GM19372 (cell line): ENCODE results near the gene ANKRD55.
"Not testable (repeated sequence)": the region's sequence is repeated elsewhere in the genome, so short reads cannot be mapped to it uniquely, and the experiment has no call there.

Source experiments
- ATAC-seq: cut with Tn5 transposase; IDR thresholded peaks from one replicate; pipeline ENCODE4 v1.9.1; 2021; ENCODE audit warnings: mild to moderate bottlenecking, low read depth, moderate library complexity; ENCODE audit not compliant: unreplicated experiment

The ANKRD55 gene

DNA sequence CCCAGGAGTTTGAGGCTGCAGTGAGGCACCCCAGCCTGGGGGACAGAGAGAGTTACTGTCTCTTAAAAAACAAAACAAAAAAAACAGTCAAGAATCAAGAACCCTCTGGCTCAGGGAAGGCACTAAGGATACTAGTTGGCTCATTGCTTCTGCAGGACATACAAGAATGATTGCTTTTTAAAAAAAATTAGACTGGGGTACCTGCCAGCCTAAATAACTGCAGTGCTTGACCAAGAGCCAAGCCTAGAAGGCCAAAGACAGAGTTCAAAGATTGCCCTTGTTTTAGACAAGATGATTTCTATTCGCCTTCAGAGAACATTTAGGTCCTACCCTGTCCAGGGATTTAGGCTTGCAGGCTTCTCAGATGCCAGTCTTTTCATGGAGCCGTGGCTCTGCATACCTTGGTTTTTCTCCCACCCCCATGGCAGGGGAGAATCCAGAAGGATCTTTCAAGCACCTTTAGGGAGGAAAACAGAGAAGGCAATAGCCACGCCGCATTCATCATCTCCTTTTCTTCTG, 144.6 kb downstream of the ANKRD55 start:
- ATAC-seq: no peak

DNA sequence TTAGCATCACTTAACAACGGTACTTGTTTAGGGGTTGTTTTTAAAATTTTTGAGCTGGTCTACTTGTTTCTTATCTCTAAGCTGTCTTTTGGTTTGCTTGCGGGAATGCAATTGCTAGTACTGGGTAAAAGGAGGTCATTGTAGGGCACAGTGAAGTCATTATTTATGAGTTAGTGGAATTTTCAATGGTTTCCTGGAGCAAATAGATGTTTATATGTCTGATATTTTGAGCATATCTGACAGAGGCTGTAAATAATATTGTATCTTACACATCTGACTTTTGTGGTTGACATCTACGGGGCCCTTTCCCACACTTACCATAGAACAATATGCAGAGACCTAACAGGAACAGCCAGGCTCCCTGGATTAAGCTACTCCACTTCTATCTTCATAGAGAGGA, 147.9 kb downstream of the ANKRD55 start:
- ATAC-seq: no peak

DNA sequence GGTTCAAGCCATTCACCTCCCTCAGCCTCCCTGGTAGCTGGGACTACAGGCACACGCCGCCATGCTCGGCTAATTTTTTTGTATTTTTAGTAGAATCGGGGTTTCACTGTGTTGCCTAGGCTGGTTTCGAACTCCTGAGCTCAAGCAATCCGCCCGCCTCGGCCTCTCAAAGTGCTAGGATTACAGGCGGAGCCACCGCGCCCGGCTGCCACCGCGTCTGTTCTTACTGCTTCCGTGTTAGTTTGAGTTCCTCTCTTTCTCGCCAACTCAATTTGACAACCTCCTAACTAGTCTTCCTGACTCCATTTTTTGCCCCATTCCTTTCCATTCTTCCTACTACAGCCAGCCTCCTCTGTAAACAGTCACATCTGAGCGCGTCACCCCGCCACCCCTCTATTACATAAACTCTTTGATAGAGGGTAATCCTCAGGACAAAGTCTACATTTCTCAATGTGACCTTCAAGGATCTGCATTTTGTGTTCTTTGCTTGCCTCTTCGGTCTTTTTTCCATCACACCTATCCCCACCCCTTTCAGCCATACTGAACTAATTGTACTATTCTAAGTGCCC, 149.8 kb downstream of the ANKRD55 start:
- no peak for ATAC-seq

DNA sequence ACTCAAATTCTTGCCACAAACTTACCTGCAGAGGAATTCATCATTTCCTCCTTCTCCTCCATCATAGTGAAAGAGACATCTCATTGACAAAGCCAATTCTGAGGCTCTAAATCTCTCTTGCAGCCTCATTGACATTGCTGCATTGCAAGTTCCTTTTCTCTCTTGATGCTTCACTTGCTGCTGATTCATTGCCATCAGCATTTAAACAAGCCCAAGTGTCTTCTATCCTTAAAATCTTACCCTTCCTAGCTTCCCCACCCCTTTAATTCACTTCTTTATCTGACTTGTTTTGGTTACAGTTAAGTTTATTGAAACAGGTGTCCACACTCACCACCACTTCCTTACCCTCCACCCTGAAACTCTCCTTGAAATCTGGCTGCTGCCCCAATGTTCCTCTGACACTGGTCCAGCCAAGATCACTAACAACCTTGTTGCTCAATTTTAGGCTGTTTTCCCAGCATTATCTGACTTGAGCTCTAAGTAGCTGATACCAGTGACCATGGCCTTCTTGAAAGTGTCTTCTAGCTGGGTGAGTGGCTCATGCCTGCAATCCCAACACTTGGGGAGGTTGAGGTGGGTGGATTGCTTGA, 152.0 kb downstream of the ANKRD55 start:
- peak; percentile 44 for ATAC-seq

DNA sequence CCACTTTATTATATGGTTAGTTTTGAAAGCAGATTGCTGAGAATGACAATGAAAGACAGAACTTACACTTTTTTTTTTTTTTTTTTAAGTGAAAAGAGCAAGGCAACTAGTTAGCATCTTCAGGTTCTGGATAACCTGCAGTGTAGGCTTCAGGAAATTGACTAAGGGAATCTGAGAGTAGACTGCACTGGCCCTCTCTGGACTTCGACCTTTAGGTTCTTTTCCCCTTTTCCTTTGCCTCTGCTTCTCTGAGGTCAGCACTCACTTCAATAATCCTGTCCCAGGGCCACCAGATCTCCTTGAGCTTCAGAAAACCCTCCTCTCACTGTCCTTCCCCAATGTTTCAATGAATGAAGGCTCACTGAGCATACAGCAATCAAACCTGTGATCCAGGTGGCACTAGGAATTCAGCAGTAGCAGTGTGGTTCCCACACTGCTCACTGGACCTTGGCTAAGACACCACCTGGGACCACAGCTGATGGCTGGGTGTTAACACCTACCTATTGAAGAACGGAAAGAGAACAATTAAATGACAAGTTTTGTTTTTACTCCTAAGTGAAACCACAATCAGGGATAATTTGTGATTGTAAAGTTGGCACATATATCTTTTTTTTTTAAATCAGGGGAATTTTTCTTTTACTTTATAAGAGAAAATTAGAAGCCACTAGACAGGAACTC, 152.6 kb downstream of the ANKRD55 start:
- peak; percentile 59 for ATAC-seq

DNA sequence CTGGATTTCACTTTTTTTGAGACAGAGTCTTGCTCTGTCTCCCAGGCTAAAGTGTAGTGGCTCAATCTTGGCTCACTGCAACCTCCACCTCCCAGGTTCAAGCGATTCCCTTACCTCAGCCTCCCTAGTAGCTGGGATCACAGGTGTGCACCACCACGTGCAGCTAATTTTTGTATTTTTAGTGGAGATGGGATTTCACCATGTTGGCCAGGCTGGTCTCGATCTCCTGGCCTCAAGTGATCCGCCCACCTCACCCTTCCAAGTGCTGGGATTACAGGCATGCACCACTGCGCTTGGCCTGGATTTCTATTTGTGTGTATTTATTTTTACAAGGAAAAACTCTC, 154.0 kb downstream of the ANKRD55 start:
- not testable (repeated sequence) for ATAC-seq

DNA sequence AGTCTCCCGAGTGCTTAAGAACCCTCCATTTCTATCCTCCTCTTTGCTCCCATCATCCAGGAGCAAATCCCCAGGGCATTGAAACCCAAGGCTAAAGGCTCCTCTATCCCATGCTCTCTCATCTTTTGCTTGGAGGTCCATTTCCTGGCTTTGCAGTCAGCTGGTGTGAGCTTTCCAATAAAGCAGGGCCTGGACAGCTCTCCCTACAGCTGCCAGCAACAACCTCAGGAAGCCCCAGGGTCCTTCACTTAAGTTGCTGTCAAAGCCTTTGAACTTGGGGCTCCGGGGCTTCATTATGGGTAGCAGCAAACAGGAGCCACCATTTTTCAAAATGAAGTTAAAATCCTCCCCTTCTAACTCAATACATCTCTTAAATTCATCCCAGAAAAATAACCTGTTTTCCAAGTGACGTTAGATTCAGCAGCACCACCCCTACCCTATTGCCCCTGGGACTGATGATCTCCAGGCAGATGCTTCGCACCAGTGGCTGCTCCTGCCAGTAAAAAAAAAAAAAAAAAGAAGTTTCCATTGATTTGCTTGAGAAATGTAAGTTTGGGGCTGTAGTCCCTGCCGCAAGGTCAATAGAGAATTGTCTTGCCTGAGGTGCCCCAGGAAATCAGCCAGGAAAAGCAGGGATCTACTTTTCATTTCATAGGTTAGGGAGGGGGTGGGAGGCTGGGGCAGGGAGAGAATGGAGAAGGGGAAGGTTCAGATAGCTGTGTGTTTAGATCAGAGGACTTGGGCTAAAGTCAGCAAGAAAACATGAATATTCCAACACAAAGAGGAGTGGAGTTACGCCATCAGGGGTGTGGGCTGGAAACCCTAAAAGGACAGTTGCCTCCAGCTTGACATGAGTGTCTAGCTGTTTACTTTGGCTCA, 154.6 kb downstream of the ANKRD55 start:
- no peak for ATAC-seq

DNA sequence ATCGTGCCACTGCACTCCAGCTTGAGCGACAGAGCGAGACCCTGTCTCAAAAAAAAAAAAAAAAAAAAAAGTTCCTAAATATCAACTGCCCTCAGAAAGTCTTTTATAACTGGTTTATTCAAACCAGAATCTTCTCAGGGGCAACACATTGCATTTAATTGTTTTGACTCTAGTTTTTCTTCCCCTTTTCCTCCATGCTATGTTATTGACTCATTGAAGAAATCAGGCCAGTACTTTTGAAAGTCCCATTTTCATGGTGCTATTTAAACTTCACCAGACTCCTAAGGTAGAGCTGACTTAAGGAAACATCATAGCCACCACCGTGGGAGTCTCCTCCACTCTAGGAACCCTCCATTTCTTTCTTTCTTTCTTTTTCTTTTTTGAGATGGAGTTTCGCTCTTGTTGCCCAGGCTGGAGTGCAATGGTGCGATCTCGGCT, 155.3 kb downstream of the ANKRD55 start:
- no peak for ATAC-seq

DNA sequence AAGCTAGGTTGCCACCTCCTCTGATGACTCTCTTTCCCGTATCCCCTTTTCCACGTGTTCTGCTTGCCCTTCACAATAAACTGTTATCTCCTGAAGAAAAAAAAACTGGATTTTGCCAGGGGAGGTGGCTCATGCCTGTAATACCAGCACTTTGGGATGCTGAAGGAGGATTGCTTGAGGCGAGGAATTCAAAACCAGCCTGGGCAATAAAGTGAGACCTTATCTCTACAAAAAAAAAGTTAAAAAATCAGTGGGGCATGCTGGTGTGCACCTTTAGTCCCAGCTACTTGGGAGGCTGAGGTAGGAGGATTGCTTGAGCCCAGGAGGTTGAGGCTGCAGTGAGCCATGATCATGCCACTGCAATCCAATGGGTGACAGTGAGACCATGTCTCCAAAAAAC, 156.6 kb downstream of the ANKRD55 start:
- no peak for ATAC-seq

DNA sequence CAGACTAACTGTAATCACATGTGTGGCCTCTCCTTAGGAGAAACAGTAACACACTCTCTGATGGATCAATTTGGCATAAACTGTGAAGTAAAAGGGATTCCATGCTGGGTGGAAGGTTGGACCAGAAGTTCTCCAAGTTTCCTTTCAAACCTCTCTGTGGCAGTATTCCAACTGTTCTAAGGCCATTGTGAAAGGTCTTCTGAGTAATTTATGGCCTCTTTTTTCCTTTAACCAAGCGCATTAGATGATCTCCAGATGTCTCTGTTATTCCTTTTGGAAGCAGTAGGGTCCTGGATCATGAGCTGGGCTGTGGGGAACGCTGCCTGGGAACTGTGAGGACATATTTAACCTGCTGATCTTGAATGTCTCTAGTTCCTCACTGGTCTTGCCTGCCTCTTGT, 157.8 kb downstream of the ANKRD55 start:
- ATAC-seq: no peak

DNA sequence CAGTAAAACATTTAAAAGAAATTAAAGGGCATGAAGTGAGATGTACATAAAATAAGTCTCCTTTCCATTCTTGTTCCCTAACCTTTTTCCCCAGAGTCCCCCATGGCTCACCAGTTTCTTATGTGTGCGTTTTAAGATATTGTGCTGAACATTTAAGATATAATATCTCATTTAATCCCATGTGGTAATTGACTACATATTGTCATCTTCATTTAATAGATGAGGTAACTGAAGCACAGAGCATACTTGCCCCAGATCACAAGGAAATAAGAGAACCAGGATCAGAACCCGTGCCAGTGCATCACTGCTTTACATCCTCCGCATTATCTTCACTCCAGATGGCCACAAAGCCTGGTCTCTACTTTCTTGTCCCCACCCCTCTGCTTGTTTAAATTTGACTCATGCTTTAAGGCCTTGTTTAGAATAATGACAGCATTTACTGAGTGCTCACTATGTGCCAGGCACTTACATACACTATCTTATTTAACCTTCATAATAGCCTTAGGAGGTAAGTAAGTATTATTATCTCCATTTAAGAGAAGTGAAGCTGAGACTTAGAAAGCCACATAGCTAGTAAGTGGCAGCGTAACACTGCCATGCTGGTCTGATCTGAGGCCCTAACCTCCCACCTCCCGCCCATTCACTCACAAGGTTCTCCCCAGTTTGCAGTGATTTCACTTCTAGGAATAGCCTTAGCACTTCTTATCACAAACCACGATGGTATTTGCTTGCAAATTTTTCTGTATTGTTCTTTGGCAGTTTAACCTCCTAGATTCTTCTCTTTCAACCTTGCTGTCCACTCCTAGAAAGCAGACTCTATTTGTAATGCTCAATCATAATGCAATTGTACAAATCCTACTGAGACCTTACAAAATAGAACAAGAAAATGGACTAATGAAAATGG, 160.0 kb downstream of the ANKRD55 start:
- no peak for ATAC-seq

DNA sequence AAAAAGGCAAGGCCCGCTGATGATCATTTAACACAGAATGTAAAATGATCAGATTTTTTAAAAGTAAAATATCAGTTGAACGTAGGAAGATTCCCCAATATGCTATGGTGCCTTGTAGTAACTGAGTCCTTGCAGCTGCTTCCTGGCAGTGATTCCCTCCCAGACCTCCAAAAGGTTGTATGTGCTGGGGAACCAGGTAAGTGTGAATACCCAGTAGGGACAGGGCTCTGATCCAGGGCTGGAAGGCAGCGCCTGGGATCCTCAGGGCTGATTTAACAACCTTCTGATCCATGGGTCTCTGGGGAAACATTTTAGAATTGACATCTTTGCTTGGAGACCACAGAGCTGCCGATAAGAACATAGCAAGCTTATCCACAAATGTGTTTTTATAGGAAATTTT, 161.7 kb downstream of the ANKRD55 start:
- no peak for ATAC-seq

DNA sequence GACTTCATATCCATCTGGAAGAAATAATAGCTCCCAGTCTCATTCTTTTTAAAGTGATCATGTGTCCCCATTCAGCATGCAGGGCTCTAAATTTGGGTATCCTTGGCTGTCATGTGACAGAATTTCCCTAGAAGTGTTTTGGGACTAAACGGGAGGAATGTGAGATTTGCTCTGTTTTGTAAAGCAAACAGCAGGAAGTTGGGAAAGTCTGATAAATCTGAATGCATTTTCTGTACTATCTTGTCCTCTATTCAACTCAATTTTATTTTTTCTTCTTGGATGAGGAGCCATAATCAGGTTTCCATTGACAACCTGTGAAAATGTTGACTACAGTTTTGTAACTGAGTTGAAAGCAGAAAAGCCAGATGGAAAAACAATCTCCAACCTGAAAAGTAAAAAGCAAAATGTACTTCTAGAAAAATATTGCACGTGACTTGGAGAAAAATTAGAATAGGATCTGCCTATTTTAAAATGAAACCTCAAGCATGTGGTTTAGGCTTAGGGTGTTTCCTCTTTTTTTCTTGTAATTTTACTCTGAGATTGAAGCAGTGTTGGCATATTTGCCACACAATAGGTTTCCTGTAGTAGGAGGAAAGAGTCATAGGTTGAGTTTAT, 162.2 kb downstream of the ANKRD55 start:
- no peak for ATAC-seq

DNA sequence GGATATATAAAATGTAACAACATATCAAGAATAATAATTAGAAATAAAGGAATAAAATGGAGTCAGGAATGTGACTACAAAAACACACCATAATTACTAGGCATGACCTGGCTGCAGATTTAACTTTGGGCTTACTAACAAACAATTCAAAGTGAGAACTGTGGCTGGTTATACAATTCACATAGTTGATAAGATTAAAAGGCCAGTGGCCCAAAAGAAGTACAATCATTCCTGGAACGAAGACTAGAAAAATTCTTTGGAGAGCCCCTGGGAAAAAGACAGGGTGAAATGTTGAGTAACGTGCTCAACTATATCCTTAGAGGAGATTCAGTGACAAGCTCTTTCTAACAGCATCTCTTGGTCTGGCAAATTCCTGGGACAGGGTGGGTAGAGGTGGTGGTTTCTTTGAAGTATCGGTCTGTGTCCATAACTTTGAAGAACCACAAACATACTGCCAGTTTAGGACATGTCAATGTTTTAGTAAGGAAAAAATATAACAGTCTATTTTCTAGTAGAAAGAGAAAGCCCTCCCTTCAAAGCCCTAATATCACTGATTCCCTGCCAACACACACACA, 163.4 kb downstream of the ANKRD55 start:
- ATAC-seq: no peak

DNA sequence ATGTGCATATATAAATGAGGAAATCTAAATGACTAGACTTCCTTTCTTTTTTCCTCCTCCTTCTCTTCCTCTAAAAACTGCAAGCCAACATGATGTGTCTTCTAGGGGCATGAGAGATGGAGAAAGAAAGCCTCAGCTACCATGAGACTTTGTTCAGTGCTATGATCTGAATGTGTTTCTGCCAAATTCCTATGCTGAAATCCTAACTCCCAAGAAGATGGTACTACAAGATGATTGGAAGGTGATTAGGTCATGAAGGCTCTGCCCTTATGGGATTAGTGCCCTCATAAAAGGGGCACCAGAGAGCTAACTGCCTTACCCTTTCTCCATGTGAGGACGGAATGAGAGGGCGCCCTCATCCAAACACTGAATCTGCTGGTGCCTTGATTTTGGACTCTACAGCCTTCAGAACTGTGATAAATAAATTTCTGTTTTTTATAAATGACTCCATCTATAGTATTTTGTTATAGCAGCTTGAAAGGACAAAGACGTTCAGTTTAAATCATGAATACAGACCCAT, 166.1 kb downstream of the ANKRD55 start:
- no peak for ATAC-seq

DNA sequence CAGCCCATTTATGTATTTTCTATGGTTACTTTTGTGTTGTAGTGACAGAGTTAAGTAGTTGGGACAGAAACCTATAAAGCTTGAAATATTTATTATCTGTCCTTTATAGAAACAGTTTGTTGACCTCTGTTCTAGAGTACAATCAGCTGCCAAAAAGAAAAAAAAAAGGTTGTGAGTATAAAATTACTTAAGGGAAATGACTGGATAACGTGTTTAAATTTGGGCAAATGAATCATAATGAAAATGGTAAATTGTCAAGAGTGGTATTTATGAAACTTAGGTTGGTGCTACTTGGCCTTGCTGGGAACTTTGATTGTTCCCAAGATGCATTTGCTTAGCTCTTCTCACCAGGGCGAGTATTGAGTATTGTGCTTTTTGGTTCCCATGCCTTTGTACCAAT, 168.1 kb downstream of the ANKRD55 start:
- ATAC-seq: no peak

DNA sequence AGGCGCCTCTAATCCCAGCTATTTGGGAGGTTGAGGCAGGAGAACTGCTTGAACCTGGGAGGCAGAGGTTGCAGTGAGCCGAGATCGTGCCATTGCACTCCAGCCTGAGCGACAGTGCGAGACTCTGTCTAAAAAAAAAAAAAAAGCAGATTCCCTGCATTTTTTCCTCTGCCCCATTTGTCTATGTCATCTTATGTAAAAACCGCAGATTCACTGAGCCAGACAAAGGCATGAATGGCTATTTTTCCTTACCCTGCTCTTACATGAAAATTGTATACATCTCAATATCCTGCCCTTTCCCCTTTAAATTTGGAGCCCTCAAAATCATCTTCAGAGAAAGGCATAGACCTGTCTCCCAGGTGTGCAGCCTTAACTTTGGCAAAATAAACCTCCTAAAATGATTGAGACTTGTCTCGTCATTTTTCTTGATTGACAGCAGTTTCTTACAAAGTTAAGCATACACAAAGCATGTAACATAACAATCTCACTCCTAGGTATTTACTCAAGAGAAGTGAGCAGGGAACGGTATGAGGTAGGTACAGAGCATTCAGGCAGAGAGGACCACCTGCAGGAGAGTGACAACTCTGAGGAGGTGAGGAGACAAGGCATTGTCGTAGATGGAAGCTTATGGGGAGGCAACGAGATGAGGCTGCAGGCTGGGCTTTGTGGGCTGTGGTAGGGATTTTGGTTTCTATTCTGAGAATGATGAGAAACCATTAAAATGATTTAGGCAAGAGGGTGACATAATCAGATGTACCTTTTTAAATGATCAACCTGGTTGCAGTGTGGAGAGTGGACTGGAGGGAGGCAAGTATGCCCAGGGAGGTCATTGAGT, 172.6 kb downstream of the ANKRD55 start:
- no peak for ATAC-seq

DNA sequence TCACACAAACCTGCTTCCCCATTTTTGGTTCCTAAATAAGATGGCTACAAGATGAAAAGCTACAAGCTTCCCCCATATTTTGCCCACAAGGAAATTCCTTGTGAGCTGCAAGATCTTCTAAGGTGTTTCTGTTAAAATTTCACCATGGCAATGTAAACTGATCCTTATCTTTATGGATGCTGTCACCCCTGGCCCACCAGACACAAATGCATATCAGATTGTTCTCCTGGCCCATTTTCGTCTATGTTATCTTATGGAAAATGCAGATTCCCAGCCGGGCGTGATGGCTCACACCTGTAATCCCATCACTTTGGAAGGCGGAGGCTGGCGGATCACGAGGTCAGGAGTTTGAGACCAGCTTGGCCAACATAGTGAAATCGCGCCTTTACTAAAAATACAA, 173.3 kb downstream of the ANKRD55 start:
- ATAC-seq: no peak
